ENCODE results near the gene SMIM5. TPM values are rescaled to one million over a fixed set of nuclear protein-coding genes. Genes with fewer than 3 reads are reported as not detected.

SMIM5 gene
- total RNA-seq, 1 experiment from 2014 or later: 0.24 TPM

DNA sequence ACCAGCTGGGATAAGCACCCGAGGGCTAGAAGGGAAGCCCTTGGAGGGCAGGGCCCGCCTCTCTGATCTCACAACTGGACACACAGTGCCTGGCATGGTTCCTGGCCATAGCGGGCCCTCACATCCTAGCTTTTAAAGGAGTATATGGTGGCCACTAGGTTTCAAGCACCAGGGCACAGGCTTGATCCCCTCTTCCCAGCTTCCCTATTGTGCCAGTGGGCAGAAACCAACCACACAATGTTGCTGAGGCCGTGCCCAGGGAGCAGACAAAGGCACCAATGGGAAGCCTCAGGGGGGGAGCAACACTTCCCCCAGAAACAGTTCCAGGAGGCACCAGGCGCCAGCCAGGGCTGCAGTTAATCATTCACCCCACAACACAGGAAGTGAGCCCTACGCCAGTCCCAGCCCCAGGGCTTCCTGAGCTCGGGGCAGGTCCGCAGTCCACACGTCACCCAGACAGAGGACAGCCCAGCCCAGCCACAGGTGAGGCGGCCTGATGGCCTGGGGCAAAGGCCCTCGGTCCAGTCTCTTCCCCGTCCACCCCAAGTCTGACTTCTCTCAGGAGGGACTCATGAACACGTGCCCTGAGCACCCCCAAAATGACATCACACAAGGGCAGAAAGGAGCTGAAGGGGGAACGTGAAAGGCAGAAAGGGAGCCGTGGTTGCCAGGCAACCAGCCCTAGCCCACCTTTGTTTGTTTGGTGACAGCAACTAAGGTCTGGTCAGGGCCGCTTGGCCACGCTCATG, 12.8 kb downstream of the SMIM5 start:
- no peak overlapping the region for H2BK5ac ChIP-seq (ENCODE audit: insufficient read length, low read length)
- H3K9me3 Mint-ChIP-seq: no peaks in the 10 kb centered on the region
- H3T11ph ChIP-seq (ENCODE audit: low read length): no peak overlapping the region
- TF ChIP-seq, protein P1, sequence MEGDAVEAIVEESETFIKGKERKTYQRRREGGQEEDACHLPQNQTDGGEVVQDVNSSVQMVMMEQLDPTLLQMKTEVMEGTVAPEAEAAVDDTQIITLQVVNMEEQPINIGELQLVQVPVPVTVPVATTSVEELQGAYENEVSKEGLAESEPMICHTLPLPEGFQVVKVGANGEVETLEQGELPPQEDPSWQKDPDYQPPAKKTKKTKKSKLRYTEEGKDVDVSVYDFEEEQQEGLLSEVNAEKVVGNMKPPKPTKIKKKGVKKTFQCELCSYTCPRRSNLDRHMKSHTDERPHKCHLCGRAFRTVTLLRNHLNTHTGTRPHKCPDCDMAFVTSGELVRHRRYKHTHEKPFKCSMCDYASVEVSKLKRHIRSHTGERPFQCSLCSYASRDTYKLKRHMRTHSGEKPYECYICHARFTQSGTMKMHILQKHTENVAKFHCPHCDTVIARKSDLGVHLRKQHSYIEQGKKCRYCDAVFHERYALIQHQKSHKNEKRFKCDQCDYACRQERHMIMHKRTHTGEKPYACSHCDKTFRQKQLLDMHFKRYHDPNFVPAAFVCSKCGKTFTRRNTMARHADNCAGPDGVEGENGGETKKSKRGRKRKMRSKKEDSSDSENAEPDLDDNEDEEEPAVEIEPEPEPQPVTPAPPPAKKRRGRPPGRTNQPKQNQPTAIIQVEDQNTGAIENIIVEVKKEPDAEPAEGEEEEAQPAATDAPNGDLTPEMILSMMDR (conservative IDR thresholded peaks at IDR 0.05): no peak
- H3K4ac ChIP-seq (ENCODE audit: low read depth, low read length): no peak overlapping the region
- H2AK5ac ChIP-seq (ENCODE audit: insufficient read length, low read length): no peak overlapping the region
- H3K36me3 Mint-ChIP-seq (ENCODE audit: insufficient read depth in 1 of 3, low read depth in 3 of 3): peaks cover 16 to 28% (median 26%) of the 10 kb centered on the region in 3 experiments; a peak in 6 of 7 replicates
- peak; percentile 60 for DNase-seq
- H2BK120ac ChIP-seq (ENCODE audit: low read depth, low read length, poor library complexity, severe bottlenecking): no peak overlapping the region
- no peaks in the 10 kb centered on the region for H3K79me2 ChIP-seq (ENCODE audit: insufficient read depth, low read length)
- H3K4me2 ChIP-seq (ENCODE audit: insufficient read depth, insufficient read length, low read length): no peak overlapping the region
- no peak overlapping the region for H3K27ac ChIP-seq (ENCODE audit: insufficient read length, low read depth, low read length)
- no peaks in the 10 kb centered on the region for H3K27me3 Mint-ChIP-seq (ENCODE audit: low read depth)
- H3K56ac ChIP-seq (ENCODE audit: insufficient read length, low read depth, low read length): no peak overlapping the region
- no peak overlapping the region for H4K8ac ChIP-seq (replicated peaks; ENCODE audit: insufficient read length, low read depth, low read length)
- WGBS (ENCODE audit: extremely low coverage, insufficient read length, low lambda C conversion rate): no CpG with 5 or more reads among the region's 17 CpGs
- peaks cover 7% of the 10 kb centered on the region; the same call in 1 of the 2 replicates for H3K4me1 ChIP-seq (ENCODE audit: insufficient read depth, low read length)
- H3K27me3 ChIP-seq (ENCODE audit: insufficient read depth, low read length): no peaks in the 10 kb centered on the region
- H3K9ac ChIP-seq (ENCODE audit: extremely low read depth, insufficient read length, low read length): no peak overlapping the region
- H3K4me1 Mint-ChIP-seq: peaks cover 29 to 34% of the 10 kb centered on the region in 2 experiments
- H3K9me3 ChIP-seq (ENCODE audit: control insufficient read depth, low read depth, low read length): no peaks in the 10 kb centered on the region
- peak overlapping the region in 2 of 3 experiments; percentile 62 to 95; a peak in 3 of 7 replicates for H3K27ac Mint-ChIP-seq
- H4K20me1 ChIP-seq (ENCODE audit: control insufficient read depth, insufficient read depth, insufficient read length): no peaks in the 10 kb centered on the region
- H3K14ac ChIP-seq (ENCODE audit: insufficient read depth, low read length): no peak overlapping the region; the same call in 1 of the 2 replicates
- no peaks in the 10 kb centered on the region for H3K23me2 ChIP-seq (ENCODE audit: insufficient read length, low read depth, low read length, poor library complexity, severe bottlenecking)
- H2BK15ac ChIP-seq (ENCODE audit: low read depth, low read length): no peak overlapping the region
- H3K4me3 Mint-ChIP-seq: no peak overlapping the region
- H4K5ac ChIP-seq (ENCODE audit: insufficient read length, low read depth, low read length): no peak overlapping the region
- no peaks in the 10 kb centered on the region for H3K79me1 ChIP-seq (ENCODE audit: insufficient read depth, low read depth, low read length, poor library complexity, severe bottlenecking)
- H3K18ac ChIP-seq (ENCODE audit: insufficient read length, low read depth, low read length): no peak overlapping the region
- no peak overlapping the region for H2BK12ac ChIP-seq (ENCODE audit: insufficient read length, low read depth, low read length)
- no peak overlapping the region for H2AFZ ChIP-seq (ENCODE audit: low read length)
- no peak overlapping the region for H2BK20ac ChIP-seq (ENCODE audit: low read depth, low read length, poor library complexity, severe bottlenecking)
- no peak overlapping the region for H3K23ac ChIP-seq (ENCODE audit: insufficient read length, low read depth, low read length)
- H4K91ac ChIP-seq (ENCODE audit: insufficient read length, low read depth, low read length): no peak overlapping the region

Data from H9 (cell line).